ENCODE measurements around the gene TMEM26.

Gene TMEM26

DNA sequence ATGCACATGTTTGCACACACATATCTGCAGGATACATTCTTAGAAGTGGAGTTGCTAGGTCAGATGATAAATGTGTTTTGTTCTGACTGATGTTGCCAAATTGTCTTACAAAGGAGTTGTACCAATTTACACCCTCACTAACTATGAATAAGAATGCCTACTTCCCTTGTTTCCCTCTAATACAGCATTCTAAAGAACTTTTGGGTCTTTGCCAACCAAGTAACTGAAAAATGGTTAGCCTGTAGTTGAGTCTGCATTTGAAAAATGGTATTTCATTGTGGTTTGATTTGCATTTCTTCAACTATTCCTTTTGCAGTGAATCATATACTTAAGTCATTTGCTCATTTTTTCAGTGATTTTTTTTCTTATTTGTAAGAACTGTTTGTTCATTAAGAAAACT is 48.4 kb downstream of the TMEM26 start:
- no peak for DNase-seq (ENCODE audit: low spot score)
- H3K27ac ChIP-seq, result no peak overlapping the region
- H3K4me3 ChIP-seq, result no peak overlapping the region
- TF ChIP-seq CTCF (IDR thresholded peaks at IDR 0.05), result no peak

- DNase-seq (ENCODE audit: low spot score), result no peak
- H3K27ac ChIP-seq, result no peak overlapping the region
- no peak overlapping the region for H3K4me3 ChIP-seq
- no peak for TF ChIP-seq CTCF (IDR thresholded peaks at IDR 0.05)
Measured at GRCh38 chr10:61400524-61400923, 52.7 kb downstream of the TMEM26 start.

GRCh38 chr10:61399406-61399805 is 53.8 kb downstream of the TMEM26 start:
- no peak for TF ChIP-seq CTCF (IDR thresholded peaks at IDR 0.05)

DNA sequence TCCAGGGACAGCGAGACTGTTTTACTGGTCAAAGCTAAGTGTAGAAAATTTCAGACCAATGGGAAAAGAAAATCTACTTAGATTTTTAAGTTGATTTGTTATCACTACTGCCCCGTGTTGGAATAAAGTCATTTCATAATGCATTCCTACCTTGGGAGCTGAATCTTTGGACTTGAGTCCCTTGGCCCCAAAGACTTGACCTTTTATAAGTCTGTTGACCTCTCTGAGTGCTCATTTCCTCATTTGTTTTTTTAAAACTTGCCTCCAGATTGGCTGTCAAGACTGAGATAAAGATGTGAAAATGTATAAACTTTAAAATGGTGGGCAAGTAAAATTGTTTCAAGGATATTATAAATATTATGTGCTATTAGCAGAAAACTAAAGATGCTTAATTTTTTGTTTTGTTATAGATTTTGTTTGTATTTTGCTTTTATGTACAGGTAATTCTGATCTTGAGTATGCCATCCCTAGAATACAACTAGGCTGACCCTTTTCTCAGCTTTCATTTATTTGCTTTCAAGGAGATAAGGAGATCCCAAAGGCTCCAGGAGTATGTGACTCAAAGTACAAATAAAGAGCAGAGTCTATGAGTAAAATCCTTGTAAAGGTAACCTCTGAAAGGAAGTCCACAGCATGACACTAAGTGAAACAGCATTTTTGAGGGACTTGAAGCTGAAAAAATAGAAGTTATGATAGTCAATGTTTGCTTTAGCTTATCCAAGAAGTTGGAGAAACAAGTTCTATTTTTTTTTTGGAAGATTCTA is 54.6 kb downstream of the TMEM26 start:
- TF ChIP-seq CTCF (IDR thresholded peaks at IDR 0.05), result no peak
- Histone ChIP-seq H3K27ac (peak overlapping the region in 1 of 2 donors; percentile 3), H3K4me3 (no peak overlapping the region)
- DNase-seq (ENCODE audit: low spot score), result no peak

More at GRCh38 chr10:61399406-61399805, 53.8 kb downstream of the TMEM26 start:
- H3K27ac ChIP-seq, result no peak overlapping the region
- H3K4me3 ChIP-seq, result no peak overlapping the region
- no peak for DNase-seq (ENCODE audit: low spot score)

DNA sequence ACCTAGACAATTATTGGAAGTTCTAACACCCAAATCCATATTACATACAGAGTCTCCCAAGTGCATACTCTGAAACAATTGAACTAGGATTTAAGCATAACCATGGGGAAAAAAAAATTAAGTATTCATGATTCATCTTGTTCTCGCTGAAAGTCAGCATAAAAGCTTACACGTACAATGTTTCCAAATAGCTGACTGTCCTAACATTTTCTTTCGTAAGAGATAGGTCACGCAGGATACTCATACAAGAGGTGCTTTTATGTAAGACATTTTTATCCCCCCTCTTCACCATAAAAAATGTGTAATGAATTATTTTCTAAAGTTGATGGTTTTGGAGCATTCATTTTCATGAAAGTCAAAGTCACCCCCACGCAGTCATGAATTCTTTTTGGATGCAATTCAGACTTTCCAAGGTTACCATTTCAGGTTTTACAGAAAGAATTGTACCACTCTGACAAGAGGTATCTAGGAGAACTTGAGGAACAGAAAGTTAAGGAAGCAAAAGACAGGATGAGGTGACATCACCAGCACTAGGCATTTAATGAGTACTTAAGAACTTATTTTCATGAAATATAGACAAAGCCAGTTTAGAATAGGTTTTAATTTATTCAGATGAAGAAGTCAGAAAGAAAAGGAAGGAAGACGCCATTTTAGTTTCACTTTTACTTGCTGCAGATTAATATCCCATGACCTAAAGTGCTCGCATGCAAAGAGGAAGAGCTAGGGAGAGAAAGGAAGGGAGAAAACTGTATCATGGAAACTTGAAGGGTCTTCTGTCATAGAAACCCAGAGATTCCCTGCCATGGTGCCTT is 55.8 kb downstream of the TMEM26 start:
- no peak for DNase-seq (ENCODE audit: low spot score)
- TF ChIP-seq CTCF (IDR thresholded peaks at IDR 0.05), result no peak
- Histone ChIP-seq H3K27ac (no peak overlapping the region), H3K4me3 (peak overlapping the region; percentile 60)

GRCh38 chr10:61391281-61391680 is 61.9 kb downstream of the TMEM26 start:
- no peak for DNase-seq (ENCODE audit: low spot score)
- TF ChIP-seq CTCF (IDR thresholded peaks at IDR 0.05), result no peak
- Histone ChIP-seq H3K27ac (no peak overlapping the region), H3K4me3 (no peak overlapping the region)

All from coronary artery (tissue), 2 donors.